ENCODE measurements around the gene PITX1.

Gene PITX1

DNA sequence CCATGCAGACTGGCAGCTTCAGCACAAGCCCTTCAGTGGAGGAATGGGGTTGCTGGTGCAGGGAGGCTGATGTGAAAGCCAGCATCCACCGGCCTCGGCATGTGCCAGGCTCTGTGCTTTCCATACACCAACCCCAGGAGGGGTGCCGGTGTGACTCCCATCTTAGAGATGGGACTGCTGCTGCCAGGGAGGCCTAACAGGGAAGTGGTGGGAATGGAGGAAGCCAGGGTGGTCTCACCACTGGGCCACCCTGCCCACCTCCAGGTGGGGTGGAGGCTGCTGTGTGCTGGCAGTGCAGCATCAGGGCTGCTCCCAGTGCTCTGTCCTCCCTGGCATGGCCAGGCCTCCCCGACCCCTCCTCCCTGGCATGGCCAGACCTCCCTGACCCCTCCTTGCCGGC lies 32.8 kb upstream of the PITX1 start:
- H3K27me3 Mint-ChIP-seq: peaks cover 2% of the 10 kb centered on the region
- DNase-seq (no peak), ATAC-seq (no peak)
- no peak overlapping the region for H3K27ac Mint-ChIP-seq
- no peaks in the 10 kb centered on the region for H3K9me3 Mint-ChIP-seq
- no peaks in the 10 kb centered on the region for H3K4me1 Mint-ChIP-seq
- H3K4me3 Mint-ChIP-seq: no peak overlapping the region
- H3K36me3 Mint-ChIP-seq (ENCODE audit: low read depth): no peaks in the 10 kb centered on the region

DNA sequence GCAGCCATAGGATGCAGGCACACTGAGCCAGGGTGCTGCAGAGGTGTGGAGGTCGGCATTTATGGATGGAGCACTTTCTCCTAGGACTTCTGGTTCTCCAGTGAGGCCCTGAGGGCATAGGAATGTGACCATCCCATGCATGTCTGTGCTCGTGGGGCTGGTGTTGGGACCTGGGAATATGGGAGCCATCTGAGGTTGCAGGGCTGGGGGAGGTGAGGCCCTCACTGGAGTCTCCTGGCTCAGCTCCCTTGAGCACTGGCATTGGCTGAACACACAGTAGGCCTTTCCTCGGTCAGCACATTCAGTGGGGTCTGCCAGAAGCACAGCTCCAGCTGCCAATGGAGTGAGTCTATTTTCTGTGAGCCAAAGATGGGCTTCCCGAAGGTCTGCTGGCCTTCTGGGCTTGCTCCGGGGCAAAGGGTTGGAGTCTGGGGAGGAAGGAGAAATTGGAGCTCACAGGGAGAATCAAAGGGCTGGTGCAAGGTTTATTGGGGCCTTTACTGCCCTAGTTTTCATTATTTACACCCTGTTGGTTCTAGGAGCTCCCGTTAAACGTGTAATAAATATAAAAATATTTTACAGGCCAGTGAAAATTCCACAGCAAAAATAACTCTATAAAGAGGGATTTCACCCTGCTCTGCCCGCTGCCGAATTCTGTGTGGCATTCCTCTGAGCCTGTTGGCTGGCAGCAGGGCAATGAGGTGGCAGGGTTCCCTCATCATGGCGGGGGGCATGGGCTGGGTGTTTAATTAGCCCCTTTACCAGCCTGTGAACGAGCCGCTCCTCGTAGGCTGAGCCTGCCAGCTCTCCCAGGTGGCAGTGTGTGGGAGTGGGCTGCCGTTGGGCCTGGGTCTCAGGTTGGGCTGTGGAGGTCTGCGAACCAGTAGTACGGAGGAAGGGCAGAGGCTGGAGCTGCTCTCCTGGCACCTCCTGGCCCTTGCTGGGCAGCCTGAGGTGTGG lies 31.6 kb upstream of the PITX1 start:
- H3K4me1 Mint-ChIP-seq: no peaks in the 10 kb centered on the region
- H3K27ac Mint-ChIP-seq: no peak overlapping the region
- no peaks in the 10 kb centered on the region for H3K9me3 Mint-ChIP-seq
- DNase-seq (no peak), ATAC-seq (no peak)
- peaks cover 2% of the 10 kb centered on the region for H3K27me3 Mint-ChIP-seq
- no peak overlapping the region for H3K4me3 Mint-ChIP-seq
- H3K36me3 Mint-ChIP-seq (ENCODE audit: low read depth): no peaks in the 10 kb centered on the region

DNA sequence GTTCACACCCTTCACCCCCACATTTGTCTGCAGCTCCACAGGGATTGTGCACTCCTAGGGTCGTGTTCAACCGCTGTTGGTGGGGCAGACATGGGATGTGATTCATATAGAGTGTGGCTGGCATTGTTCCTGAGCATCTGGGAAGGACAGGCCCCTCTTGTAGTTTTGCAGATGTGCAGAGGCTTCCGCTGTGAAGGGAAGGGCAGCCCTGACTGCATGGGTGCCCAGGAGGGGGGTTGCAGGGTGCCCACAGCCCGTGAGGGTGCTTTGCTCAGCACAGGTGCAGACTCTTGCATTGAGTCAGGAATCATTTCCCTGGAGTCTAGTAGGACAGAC lies 30.2 kb upstream of the PITX1 start:
- ATAC-seq: no peak
- Mint-ChIP-seq H3K27ac (no peak overlapping the region), H3K9me3 (no peaks in the 10 kb centered on the region), H3K4me1 (no peaks in the 10 kb centered on the region), H3K27me3 (peaks cover 2% of the 10 kb centered on the region), H3K4me3 (no peak overlapping the region), H3K36me3 (ENCODE audit: low read depth) (no peaks in the 10 kb centered on the region)
- no peak for DNase-seq

DNA sequence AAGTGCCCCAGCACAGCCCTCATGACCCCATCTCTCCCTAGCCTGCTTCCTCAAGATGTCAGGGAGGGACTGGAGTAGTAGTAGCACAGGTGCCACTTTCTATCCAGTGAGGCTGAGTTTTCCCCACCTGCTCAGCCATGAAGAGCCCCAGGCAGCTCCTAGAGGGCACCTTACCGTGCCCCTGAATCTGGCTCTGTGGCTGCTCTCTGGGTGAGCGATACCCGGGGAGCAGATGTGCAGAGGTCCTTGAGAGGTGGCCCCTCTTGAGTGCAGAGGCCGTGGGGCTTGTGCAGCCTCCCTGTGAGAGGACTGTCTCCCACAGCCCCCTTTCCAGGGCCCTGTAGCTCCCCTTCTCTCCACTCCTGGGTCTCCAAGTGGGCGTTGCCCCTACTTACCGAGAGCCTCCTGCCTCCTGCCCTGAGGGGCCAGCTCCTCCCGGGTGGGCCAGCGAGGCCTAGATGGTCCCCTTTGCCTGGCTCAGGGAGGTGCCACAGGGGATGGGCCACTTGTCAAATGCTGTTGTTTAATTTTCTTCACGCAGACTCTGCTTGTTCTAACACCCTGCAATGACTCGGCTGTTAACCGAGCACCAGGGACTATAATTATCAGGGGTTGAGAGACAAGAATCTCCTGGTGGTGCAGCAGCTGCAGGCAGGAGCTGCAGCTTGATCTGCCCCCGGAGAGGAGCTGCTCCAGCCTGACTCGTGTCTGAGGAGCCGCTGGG lies 29.6 kb upstream of the PITX1 start:
- DNase-seq (no peak), ATAC-seq (no peak)
- no peaks in the 10 kb centered on the region for H3K4me1 Mint-ChIP-seq
- H3K36me3 Mint-ChIP-seq (ENCODE audit: low read depth): no peaks in the 10 kb centered on the region
- peaks cover 2% of the 10 kb centered on the region for H3K27me3 Mint-ChIP-seq
- H3K4me3 Mint-ChIP-seq: no peak overlapping the region
- no peaks in the 10 kb centered on the region for H3K9me3 Mint-ChIP-seq
- H3K27ac Mint-ChIP-seq: no peak overlapping the region

DNA sequence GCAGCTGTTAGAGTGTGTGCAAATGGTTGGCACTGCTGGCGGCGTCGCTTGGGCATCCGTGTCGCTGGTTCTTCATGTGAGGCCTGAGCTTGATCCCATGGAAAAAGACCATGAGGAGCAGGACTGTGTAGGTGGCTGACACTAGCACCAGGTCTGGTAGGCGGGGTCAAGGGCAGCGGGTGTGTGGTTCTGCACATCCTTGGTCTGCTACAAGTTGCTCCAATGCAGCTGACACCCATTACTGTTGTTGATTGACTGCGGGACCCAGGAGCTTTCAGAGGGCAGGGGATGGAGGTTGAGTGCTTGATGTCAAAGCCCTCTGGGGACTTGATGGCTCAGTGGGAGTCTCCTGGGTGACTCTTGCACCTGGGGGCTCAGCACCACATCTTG lies 29.0 kb upstream of the PITX1 start:
- H3K27me3 Mint-ChIP-seq: peaks cover 2% of the 10 kb centered on the region
- no peaks in the 10 kb centered on the region for H3K4me1 Mint-ChIP-seq
- no peaks in the 10 kb centered on the region for H3K9me3 Mint-ChIP-seq
- H3K4me3 Mint-ChIP-seq: no peak overlapping the region
- H3K27ac Mint-ChIP-seq: no peak overlapping the region
- no peaks in the 10 kb centered on the region for H3K36me3 Mint-ChIP-seq (ENCODE audit: low read depth)
- ATAC-seq (no peak), DNase-seq (no peak)

DNA sequence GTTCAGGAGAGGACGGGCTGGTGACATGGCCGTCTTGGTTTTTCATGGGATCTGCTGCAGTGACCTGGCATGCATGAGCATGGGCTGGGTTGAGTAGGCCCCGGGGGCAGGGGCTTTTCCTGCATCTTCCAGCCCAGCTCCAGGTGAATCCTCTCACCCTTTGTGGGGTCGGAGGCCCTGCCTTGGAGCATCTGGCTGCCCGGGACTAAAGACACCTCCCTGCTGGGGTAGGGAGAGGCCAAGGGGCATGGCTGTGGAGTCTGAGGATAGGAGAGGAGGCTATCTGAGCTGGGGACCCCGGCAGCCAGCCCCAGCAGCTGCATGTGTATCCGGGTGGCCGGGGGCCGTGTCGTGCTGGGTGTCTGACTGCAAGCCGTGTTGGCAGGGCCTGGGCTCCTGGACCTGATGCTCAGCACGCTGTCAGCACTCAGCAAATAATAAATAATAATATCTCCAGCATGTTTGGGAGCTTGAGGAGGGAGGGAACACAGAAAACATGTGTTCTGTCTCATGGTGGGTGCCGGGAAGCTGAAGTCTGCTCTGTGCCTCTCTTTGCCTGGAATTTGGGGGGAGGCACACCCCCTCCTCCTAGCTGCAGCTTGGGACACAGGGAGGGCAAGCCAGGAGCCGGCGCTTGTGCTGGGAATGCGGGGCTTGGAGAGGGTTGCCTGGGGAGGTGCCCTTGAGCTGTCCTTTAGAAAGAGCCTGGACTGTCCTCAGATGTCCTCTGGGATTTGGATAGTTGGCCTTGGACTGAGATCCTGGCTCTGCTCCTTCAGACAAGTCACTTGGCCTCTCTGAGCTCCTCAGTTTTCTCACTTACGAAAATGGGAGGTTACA lies 28.4 kb upstream of the PITX1 start:
- Mint-ChIP-seq H3K36me3 (ENCODE audit: low read depth) (no peaks in the 10 kb centered on the region), H3K4me3 (no peak overlapping the region), H3K4me1 (no peaks in the 10 kb centered on the region), H3K27ac (no peak overlapping the region), H3K27me3 (peaks cover 5% of the 10 kb centered on the region), H3K9me3 (no peaks in the 10 kb centered on the region)
- ATAC-seq (no peak), DNase-seq (no peak)

DNA sequence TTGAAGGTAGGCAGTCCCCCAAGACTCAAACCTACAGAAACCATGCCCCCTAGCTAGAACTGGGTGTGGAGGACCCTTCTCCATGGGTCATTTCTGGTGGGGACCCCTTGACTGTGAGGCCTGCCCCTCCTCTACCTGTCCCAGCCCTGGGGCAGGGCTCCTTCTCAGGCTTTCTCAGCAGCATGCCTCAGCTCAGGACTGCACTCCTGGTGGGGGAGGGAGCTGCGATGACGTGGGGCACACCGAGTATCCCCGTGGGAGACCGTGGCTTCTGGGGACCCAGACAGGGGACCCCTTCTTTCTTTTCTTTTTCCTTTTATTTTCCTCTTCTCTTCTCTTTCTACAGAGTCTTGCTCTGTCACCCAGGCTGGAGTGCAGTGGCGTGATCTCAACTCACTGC lies 27.0 kb upstream of the PITX1 start:
- no peaks in the 10 kb centered on the region for H3K9me3 Mint-ChIP-seq
- no peaks in the 10 kb centered on the region for H3K36me3 Mint-ChIP-seq (ENCODE audit: low read depth)
- H3K4me3 Mint-ChIP-seq: no peak overlapping the region
- DNase-seq (no peak), ATAC-seq (no peak)
- no peak overlapping the region for H3K27ac Mint-ChIP-seq
- H3K4me1 Mint-ChIP-seq: no peaks in the 10 kb centered on the region
- peaks cover 5% of the 10 kb centered on the region for H3K27me3 Mint-ChIP-seq

DNA sequence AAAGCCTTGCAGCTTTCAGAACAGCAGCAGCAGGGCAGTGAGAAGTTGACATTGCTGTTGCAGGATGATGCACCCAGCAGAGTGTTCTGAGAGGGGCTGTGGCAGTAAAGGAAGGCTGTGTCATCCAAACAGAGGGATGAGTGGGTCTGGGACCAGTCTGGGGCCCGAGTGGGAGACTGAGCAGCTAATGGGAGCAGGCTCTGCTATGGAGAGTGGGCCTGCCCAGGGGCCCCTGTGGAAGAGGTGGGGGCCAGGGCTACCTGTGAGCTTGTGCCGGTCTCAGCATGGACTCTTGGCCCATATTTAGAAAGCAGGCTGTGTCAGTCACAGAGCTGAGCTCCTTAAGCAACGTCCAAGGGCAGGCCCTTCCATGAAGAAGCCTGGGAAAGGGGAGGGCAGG lies 26.0 kb upstream of the PITX1 start:
- ATAC-seq (no peak), DNase-seq (no peak)
- H3K27ac Mint-ChIP-seq: no peak overlapping the region
- no peak overlapping the region for H3K4me3 Mint-ChIP-seq
- H3K4me1 Mint-ChIP-seq: no peaks in the 10 kb centered on the region
- peaks cover 5% of the 10 kb centered on the region for H3K27me3 Mint-ChIP-seq
- H3K36me3 Mint-ChIP-seq (ENCODE audit: low read depth): no peaks in the 10 kb centered on the region
- no peaks in the 10 kb centered on the region for H3K9me3 Mint-ChIP-seq

DNA sequence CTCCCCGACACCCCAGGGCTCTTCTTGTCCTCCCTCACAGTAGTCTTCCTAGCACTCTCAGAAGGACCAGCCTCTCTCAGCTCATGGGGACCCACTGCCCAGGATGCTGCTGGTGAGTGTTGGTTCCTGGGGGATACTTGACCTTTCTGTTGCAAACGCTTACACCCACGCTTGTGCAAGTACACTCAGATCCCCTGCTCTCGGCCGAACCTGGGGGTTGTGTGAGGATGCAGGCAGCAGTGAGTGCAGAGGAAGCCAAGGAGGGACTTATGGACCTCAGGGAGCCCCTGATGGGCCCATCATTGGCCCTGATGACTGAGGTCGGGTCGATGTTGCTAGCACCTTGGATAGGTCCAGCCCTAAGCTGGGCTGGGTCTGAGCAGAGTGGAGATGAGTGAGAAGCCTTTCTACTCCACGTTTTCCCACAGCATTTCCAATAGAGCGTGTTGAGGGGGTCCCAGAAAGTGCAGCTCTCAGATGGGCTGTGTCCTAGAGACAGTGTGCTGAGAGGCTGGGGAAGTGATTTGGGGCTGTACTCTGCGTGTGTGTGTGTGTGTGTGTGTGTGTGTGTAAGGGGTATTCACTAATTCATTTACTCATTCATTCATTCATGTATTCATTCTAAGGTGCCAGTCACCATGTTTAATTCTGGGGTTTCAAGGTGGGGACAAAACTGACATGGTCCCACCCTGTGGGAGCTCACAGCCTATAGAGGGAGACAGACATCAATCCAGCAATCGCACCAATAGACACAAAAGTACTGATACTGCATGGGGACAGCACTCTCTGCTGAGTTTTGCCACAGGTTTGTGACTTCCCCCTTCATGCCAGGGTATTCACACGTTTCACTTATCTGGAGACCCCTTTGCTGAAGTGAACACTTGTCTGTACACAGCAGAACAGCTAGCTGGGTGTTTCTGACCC lies 25.2 kb upstream of the PITX1 start:
- H3K4me3 Mint-ChIP-seq: no peak overlapping the region
- no peaks in the 10 kb centered on the region for H3K9me3 Mint-ChIP-seq

DNA sequence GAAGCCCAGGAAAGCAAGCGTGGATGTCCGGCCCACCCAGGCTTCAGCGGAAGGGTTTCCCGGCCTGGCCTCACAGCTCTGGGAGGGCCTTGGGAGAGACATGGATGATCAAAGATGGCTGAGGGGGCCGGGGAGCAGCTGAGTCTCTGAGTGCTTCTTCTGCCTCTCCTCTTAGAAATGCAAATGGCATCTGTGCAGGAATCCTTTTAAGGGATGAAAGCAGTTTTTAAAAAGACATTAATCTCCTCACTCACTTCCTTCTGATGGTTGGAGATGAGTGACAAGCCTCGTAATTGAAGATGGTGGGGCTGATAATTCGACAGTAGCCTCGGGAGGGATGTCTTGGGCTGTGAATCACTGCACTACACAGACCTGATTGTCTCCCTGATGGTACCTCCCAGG lies 24.3 kb upstream of the PITX1 start:
- H3K9me3 Mint-ChIP-seq: no peaks in the 10 kb centered on the region
- H3K4me1 Mint-ChIP-seq: peaks cover 4% of the 10 kb centered on the region
- no peak for ATAC-seq
- H3K27ac Mint-ChIP-seq: no peak overlapping the region
- no peak overlapping the region for H3K4me3 Mint-ChIP-seq
- DNase-seq: no peak
- no peaks in the 10 kb centered on the region for H3K36me3 Mint-ChIP-seq (ENCODE audit: low read depth)
- H3K27me3 Mint-ChIP-seq: peaks cover 6% of the 10 kb centered on the region

More for the DNA sequence above, 25.2 kb upstream of the PITX1 start:
- Mint-ChIP-seq H3K4me1 (no peaks in the 10 kb centered on the region), H3K27ac (no peak overlapping the region), H3K36me3 (ENCODE audit: low read depth) (no peaks in the 10 kb centered on the region), H3K27me3 (peaks cover 5% of the 10 kb centered on the region)
- ATAC-seq (no peak), DNase-seq (no peak)

DNA sequence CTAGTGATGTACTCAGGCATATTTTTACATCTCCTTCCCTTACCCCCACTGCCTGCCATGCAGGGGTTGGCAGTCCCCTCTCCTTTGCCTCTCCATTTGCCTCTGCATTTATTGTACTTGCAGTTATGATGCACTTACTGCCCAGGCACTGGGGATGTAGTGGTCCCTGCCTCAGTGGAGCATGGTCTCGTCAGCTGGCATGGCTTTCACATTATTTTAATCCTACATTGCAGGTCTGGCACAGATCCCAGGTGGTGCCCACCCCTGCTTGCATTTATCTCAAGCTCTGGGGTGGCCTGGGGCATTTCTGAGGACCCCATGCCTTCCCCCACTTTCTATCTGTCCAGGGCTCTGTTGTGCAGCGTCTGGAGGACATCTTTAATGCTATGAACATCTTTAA lies 23.2 kb upstream of the PITX1 start:
- H3K27me3 Mint-ChIP-seq: peaks cover 12% of the 10 kb centered on the region

DNA sequence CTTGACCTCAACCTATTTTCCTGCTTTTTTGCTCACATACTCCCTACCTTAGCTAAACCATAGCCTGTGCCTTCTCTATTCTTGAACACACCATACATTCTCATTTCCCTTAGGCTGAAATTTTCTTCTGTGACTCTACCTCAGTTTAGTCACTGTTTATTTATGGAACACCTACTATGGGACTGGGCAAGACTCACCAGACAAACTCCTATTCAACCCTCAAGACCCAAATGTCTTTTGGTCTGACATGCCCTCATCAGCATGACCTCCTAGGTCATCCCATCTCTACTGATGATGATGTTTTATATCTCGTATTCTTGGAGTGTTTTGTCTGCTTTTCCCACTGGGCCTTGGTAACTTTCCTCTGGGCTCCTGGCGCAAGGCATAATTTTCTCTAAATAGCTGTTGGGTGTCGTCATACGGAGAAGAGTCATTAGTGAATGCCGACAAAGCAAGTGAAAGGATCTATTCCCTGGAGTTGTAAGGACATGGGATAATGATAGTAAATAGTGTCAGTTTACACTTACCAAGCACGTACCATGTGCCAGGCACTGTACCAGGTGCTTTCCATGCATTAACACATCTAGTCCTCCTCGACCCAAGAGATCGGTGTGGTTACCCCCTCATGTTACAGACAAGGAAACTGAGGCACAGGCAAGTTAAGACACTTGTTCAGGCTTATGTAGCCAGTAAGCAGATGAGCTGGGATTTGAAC lies 22.4 kb upstream of the PITX1 start:
- H3K4me1 Mint-ChIP-seq: peaks cover 5% of the 10 kb centered on the region
- no peak for ATAC-seq

More for the DNA sequence above, 23.2 kb upstream of the PITX1 start:
- Mint-ChIP-seq H3K4me1 (peaks cover 5% of the 10 kb centered on the region), H3K36me3 (ENCODE audit: low read depth) (no peaks in the 10 kb centered on the region), H3K9me3 (no peaks in the 10 kb centered on the region), H3K27ac (no peak overlapping the region), H3K4me3 (no peak overlapping the region)
- no peak for ATAC-seq
- no peak for DNase-seq

DNA sequence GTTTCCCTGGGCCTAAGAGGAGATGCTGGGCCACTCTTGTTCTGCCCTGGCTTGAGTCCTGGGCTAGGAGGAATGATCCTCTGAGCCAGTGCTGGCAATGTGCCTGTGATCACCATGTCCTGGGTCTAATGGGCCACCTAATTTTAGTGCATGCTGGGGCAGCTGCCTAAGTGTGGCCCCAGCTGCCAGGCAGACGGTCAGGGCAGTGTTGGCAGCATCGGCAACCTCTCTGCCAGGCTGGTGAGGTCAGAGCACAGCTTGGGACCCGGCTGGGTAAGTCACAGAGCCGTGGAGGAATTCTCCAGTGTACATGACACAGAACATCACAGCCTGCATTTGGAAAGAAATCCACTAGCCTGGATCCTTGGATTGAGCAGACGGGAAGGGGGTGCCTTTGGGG lies 21.4 kb upstream of the PITX1 start:
- Mint-ChIP-seq H3K4me3 (no peak overlapping the region), H3K4me1 (peaks cover 5% of the 10 kb centered on the region), H3K36me3 (ENCODE audit: low read depth) (no peaks in the 10 kb centered on the region), H3K9me3 (no peaks in the 10 kb centered on the region), H3K27ac (no peak overlapping the region), H3K27me3 (peaks cover 30% of the 10 kb centered on the region)
- ATAC-seq (no peak), DNase-seq (no peak)

More for the DNA sequence above, 22.4 kb upstream of the PITX1 start:
- H3K27ac Mint-ChIP-seq: no peak overlapping the region
- no peak overlapping the region for H3K4me3 Mint-ChIP-seq
- no peaks in the 10 kb centered on the region for H3K36me3 Mint-ChIP-seq (ENCODE audit: low read depth)
- H3K9me3 Mint-ChIP-seq: no peaks in the 10 kb centered on the region
- H3K27me3 Mint-ChIP-seq: peaks cover 20% of the 10 kb centered on the region
- DNase-seq: no peak

All from activated naive CD8-positive, alpha-beta T cell treated with anti-CD3 and anti-CD28 coated beads, Interleukin-2, amount 50 U/mL, for 24 hours (primary cell).